SHP77 (cell line): ENCODE measurements around the gene NAA15.
"Not testable (repeated sequence)": the region's sequence is repeated elsewhere in the genome, so short reads cannot be mapped to it uniquely, and the experiment has no call there.

Experiments
- DNase-seq, 2 experiments: peaks; one replicate each; lab custom pipeline; 2025; lab: John Stamatoyannopoulos, UW

The NAA15 gene

GRCh38 chr4:139361301-139361700 is 60.0 kb downstream of the NAA15 start:
- DNase-seq, result no peak

GRCh38 chr4:139367421-139368090 is 66.3 kb downstream of the NAA15 start:
- no peak for DNase-seq

GRCh38 chr4:139368998-139369397 is 67.7 kb downstream of the NAA15 start:
- peak; percentile 55 to 59 for DNase-seq

GRCh38 chr4:139374251-139374650 is 72.9 kb downstream of the NAA15 start:
- no peak for DNase-seq

- DNase-seq, result no peak
Observed at GRCh38 chr4:139386421-139386820, 85.1 kb downstream of the NAA15 start.

GRCh38 chr4:139389102-139389501 is 87.8 kb downstream of the NAA15 start:
- no peak for DNase-seq

- DNase-seq, result no peak
Observed at GRCh38 chr4:139389991-139390390, 88.7 kb downstream of the NAA15 start.

- DNase-seq, result no peak
Observed at GRCh38 chr4:139391731-139392130, 90.4 kb downstream of the NAA15 start.

GRCh38 chr4:139392797-139393196 is 91.5 kb downstream of the NAA15 start:
- DNase-seq, result no peak

GRCh38 chr4:139401368-139401767 is 100.1 kb downstream of the NAA15 start:
- DNase-seq, result no peak

- no peak for DNase-seq
Observed at GRCh38 chr4:139402436-139402835, 101.1 kb downstream of the NAA15 start.

- no peak for DNase-seq
Observed at GRCh38 chr4:139403462-139403861, 102.2 kb downstream of the NAA15 start.

GRCh38 chr4:139410312-139410711 is 109.0 kb downstream of the NAA15 start:
- DNase-seq, result no peak

GRCh38 chr4:139414671-139415210 is 113.4 kb downstream of the NAA15 start:
- not testable (repeated sequence) for DNase-seq

- DNase-seq, result no peak
Observed at GRCh38 chr4:139416073-139416673, 114.9 kb downstream of the NAA15 start.

- peak in 1 of 2 experiments; percentile 26 for DNase-seq
Observed at GRCh38 chr4:139419388-139419914, 118.1 kb downstream of the NAA15 start.

- no peak for DNase-seq
Observed at GRCh38 chr4:139420652-139421051, 119.3 kb downstream of the NAA15 start.

- no peak for DNase-seq
Observed at GRCh38 chr4:139436122-139436521, 134.8 kb downstream of the NAA15 start.

- DNase-seq, result no peak
Observed at GRCh38 chr4:139438141-139438540, 136.8 kb downstream of the NAA15 start.

- no peak for DNase-seq
Observed at GRCh38 chr4:139441029-139441428, 139.7 kb downstream of the NAA15 start.

- DNase-seq, result no peak
Observed at GRCh38 chr4:139443661-139444060, 142.4 kb downstream of the NAA15 start.

- not testable (repeated sequence) for DNase-seq
Observed at GRCh38 chr4:139444881-139445280, 143.6 kb downstream of the NAA15 start.

GRCh38 chr4:139447078-139447477 is 145.8 kb downstream of the NAA15 start:
- not testable (repeated sequence) for DNase-seq
